NB4 (cell line): Measurements from ENCODE around the gene CYP27C1.

Source experiments
- CTCF ChIP-seq: IDR thresholded peaks from one replicate; pipeline ENCODE4 v1.5.1; 2012; ENCODE audit warnings: low read depth, low read length
- MYC ChIP-seq: IDR thresholded peaks from 2 replicates; pipeline ENCODE4 v1.6.1; 2011; ENCODE audit warnings: low read depth, low read length

- TF ChIP-seq MYC (no peak), CTCF (no peak)
Measured at GRCh38 chr2:127216095-127216494, 4.0 kb downstream of the CYP27C1 start.
